HG03520 (cell line): ENCODE data around the gene SH2D3A.
"Not testable (repeated sequence)": the region's sequence is repeated elsewhere in the genome, so short reads cannot be mapped to it uniquely, and the experiment has no call there.

Source experiments
- ATAC-seq: cut with Tn5 transposase; IDR thresholded peaks from one replicate; pipeline ENCODE4 v1.9.1; 2021; ENCODE audit warnings: mild to moderate bottlenecking, moderate library complexity; ENCODE audit not compliant: unreplicated experiment

The SH2D3A gene

DNA sequence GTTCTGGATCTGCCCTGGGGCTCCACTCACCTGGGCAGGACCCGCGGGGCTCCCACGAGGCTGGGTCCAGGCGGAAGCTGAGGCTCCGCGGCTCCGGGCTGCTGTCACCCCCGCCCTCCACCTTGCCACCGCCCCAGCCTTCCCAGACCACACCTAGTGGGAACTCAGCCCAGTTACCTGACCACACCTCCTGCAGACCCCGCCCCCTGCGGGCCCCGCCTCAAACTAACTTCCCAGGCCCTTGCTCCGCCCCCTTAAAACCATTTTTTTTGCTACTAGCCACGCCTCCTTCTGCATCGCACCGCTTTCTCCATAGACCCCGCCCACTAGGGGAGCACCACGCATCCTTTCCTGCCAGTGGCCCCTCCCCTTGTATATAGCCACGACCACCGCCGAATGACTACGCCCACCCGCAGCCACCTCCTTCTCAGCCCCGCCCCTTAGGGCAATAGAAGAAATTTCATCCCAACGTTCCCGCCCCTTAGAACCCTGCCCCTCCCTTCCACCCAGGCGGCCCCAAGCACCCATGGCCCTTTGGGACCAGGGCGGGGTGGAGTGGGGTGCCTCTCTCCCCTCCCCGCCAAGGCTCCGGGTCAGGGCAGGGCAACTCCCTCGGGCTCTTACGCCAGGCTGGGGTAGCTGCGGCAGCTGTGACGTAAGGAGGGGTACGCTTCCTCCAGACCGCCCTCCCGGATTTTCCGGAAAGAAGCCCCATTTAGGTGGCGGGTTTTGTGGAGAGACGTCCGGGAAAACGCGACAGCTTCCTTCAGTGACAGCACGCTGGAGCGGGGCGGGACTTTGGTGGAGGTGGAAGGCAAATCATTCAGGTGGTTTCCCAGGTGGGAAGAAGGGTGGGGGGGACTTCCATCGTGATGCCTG, at the start of gene SH2D3A:
Gene SH2D3A (minus strand): TSS at position 79 of the 879 bp plus-strand sequence. CDS start 3,687 bp downstream, outside the sequence.
- ATAC-seq: peak; percentile 70

- no peak for ATAC-seq
These were observed 46.4 kb upstream of the SH2D3A start for GRCh38 chr19:6813659-6814058.

DNA sequence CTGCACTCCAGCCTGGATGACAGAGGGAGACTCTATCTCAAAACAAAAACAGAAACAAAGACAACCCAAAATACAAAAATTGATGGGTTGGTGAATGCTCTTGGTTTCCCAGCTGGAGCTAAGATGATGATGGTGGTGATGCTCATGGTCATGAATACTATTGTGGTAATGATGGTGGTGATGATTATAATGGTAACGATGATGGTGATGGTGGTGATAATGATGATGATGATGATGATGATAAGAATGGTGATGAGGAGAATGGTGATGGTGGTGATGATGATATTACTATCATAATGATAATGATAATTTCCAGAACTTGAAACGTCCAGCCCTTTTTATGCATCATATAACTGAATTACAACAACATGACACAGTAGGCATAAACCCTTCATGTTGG, 45.4 kb upstream of the SH2D3A start:
- no peak for ATAC-seq

DNA sequence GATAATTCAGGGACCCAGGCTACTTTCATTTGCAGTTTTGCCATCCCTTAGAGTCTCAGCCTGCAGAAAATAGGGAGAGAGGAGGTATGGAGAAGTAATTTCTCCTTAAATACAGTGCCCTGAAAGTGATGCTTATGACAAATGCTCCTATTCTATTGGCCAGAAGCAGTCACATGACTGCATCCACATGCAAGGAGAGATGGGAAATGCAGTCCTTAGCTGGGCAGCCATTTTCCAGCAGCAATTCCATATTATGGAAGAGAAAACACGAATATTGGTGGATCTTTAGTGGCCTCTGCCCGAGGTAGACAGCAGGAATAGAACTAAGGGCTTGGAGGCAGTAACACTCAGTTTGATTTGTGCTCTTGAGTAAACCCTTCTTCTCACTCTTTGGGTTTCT, 44.7 kb upstream of the SH2D3A start:
- ATAC-seq: no peak

- no peak for ATAC-seq
These were observed 44.1 kb upstream of the SH2D3A start for GRCh38 chr19:6811378-6811777.

GRCh38 chr19:6809262-6809661, 42.0 kb upstream of the SH2D3A start:
- ATAC-seq: no peak

GRCh38 chr19:6808494-6808893, 41.3 kb upstream of the SH2D3A start:
- ATAC-seq: no peak

- no peak for ATAC-seq
These were observed 40.1 kb upstream of the SH2D3A start for GRCh38 chr19:6807291-6807690.

GRCh38 chr19:6806488-6806887, 39.3 kb upstream of the SH2D3A start:
- ATAC-seq: no peak

DNA sequence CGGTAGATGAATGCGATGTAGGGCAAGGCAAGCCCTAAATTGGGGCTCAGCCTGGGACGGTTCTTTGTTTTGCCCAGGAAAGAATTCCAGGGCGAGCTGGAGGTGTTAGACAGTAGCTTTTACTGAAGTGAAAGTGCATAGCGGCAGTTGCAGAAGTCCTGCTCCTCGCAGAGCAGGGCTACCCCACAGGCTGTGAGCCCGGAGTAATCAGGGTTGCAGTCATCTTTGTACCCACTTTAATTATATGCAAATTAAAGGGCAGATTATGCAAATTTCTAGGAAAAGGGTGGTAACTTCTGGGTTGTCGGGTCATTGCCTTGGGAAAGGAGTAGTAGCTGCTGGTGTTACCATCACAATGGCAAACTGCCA, 35.8 kb upstream of the SH2D3A start:
- no peak for ATAC-seq

DNA sequence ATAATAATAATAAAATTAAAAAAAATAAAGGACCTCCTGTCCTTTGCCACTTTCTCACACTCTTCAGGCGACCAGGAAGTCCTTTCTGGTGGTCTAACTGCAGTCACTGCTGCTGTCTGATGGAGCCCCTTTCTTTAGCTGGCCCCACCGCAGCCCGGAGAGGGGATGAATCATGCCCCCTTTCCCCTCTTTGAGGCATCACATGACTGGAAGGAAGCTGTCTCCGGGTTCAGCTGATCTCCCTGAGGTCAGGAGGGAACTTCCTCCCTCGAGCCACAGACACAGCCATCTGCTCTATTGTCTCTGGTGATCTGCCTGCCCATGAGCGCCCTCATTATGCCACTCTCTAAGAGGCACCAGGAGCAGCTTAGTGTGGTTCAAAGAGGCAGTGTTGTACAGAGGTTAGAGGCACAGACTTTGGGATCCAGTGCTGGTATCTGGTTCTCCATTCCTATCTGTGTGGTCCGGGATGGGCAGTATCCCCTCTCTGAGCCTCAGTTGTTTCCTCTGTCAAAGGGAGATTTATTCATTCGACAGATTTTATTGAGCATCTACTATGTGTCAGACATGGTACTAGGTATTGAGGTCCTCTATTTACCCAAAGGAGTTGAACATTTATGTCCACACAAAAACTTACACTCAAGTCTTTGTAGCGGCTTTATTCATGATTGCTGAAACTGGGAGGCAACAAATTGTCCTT, 35.3 kb upstream of the SH2D3A start:
- peak; percentile 38 for ATAC-seq

DNA sequence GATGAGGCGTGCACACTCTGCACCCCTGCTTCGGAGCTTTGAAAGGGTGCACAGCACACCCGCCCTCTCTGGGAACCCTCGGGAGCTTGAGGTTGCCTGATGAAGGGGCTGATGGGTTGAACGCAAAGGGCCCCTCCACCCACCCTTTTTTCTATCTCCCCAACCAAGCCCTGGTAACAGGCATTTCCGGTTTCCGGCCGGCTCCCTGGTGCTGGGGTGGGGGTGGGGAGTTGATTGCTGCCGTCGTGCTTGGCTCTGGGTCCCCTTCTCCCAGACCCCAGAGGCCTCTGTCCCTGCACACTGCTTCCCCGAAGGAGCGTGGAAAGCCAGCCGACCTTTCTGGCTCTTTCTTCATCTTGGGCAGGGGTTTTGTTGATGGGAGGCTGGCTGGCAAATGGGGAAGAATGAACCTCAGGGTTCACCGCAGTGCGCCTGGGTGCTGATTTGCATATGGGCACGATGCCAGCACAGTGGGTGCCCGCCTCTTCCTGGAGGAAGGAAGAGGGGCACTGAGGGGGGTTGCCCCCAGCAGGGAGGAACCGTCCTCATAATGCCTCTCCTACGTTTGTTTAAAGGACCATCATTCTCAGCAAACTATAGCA, 34.4 kb upstream of the SH2D3A start:
- ATAC-seq: peak; percentile 40

- ATAC-seq: peak; percentile 14
These were observed 33.8 kb upstream of the SH2D3A start for GRCh38 chr19:6800991-6801484.

GRCh38 chr19:6800160-6800790, 33.0 kb upstream of the SH2D3A start:
- ATAC-seq: not testable (repeated sequence)

GRCh38 chr19:6797646-6798045, 30.4 kb upstream of the SH2D3A start:
- ATAC-seq: no peak

- ATAC-seq: no peak
These were observed 29.0 kb upstream of the SH2D3A start for GRCh38 chr19:6796278-6796677.

GRCh38 chr19:6794686-6795431, 27.6 kb upstream of the SH2D3A start:
- no peak for ATAC-seq

DNA sequence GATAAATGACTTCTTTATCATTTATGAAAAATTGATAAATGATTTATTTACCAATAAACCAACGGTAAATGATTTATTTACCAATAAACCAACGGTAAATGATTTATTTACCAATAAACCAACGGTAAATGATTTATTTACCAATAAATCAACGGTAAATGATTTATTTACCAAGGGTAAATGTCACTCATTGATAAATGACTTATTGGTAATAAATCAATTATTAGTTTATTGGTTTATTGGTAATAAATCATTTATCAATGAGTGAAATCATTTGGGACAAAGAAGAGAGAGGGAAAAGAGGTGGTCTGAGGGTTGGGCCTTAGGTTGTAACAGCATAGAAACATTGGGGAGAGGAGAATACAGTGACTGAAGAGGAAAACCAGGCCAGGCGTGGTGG, 26.7 kb upstream of the SH2D3A start:
- no peak for ATAC-seq

GRCh38 chr19:6793411-6793810, 26.2 kb upstream of the SH2D3A start:
- ATAC-seq: no peak

DNA sequence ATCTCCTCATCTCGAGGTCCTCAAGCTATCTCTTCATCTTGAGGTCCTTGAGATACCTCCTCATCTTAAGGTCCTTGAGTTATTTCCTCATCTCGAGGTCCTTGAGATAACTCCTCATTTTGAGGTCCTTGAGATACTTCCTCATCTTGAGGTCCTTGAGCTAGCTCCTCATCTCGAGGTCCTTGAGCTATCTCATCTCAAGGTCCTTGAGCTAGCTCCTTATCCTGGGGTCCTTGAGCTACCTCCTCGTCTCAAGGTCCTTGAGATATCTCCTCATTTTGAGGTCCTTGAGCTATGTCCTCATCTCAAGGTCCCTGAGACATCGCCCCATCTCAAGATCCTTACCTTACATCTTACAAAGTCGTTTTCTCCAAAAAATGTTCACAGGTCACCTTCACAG, 24.0 kb upstream of the SH2D3A start:
- ATAC-seq: no peak
